ENCODE results near the gene C11orf97.
A peak's percentile ranks its signal among the peaks of the same experiment; 100 is the strongest.

The C11orf97 gene

DNA sequence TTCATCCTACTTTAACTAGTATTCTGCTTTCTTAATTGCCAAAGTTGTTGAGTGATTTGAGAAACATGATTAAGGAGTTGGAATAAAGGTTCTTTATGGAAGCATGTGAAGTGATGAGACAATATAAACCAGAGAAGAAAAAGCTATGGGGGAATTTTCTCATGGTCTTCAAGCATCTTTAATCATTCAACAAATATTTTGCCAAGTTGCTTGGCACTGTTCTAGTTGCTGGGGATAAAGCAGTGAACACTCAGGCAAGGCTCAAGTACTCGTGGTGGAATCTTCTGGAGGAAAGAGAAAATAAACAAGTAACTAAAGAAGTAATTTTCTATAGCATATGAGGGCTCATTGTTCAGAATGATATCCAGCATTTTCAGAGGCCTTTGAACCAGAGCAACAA lies 45.7 kb downstream of the C11orf97 start:
- H3K4me3 ChIP-seq (ENCODE audit: low read depth, low read length) = no peak overlapping the region
- TF ChIP-seq, protein P1, sequence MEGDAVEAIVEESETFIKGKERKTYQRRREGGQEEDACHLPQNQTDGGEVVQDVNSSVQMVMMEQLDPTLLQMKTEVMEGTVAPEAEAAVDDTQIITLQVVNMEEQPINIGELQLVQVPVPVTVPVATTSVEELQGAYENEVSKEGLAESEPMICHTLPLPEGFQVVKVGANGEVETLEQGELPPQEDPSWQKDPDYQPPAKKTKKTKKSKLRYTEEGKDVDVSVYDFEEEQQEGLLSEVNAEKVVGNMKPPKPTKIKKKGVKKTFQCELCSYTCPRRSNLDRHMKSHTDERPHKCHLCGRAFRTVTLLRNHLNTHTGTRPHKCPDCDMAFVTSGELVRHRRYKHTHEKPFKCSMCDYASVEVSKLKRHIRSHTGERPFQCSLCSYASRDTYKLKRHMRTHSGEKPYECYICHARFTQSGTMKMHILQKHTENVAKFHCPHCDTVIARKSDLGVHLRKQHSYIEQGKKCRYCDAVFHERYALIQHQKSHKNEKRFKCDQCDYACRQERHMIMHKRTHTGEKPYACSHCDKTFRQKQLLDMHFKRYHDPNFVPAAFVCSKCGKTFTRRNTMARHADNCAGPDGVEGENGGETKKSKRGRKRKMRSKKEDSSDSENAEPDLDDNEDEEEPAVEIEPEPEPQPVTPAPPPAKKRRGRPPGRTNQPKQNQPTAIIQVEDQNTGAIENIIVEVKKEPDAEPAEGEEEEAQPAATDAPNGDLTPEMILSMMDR (conservative IDR thresholded peaks at IDR 0.05; ENCODE audit: low read depth, low read length) = no peak
- no peak for DNase-seq (ENCODE audit: low read depth)

DNA sequence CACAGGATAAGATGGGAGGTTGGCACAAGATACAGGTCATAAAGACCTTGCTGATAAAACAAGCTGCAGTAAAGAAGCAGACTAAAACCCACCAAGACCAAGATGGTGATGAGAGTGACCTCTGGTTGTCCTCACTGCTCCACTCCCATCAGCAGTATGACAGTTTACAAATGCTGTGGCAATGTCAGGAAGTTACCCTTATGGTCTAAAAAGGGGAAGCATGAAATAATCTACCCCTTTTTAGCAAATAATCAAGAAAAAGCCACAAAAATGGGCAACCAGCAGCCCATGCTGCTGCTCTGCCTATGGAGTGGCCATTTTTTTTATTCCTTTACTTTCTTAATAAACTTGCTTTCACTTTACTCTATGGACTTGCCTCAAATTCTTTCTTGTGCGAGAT lies 46.2 kb downstream of the C11orf97 start:
- no peak for DNase-seq (ENCODE audit: low read depth)
- TF ChIP-seq, protein P1 (conservative IDR thresholded peaks at IDR 0.05; ENCODE audit: low read depth, low read length) = no peak
- no peak overlapping the region for H3K4me3 ChIP-seq (ENCODE audit: low read depth, low read length)

DNA sequence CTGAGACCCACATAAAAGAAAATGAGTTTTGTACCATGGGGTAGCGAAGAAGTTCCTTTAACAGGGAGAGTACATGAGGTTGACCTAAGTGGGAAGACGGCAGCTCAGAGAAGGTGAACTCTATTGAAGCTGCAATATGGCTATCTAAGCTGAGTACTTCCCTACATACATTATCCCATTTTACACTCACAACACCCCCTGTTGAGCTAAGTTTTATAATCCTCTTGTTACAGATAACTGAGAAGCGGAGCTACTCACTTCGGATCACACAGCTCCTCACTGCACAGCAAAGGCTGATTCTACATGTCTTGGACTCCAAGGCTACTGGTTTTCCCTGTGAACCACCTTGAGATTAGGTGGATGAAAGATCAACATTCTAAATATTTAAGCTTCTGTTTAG lies 46.7 kb downstream of the C11orf97 start:
- H3K4me3 ChIP-seq (ENCODE audit: low read depth, low read length) = no peak overlapping the region
- DNase-seq (ENCODE audit: low read depth) = no peak
- TF ChIP-seq, protein P1 (conservative IDR thresholded peaks at IDR 0.05; ENCODE audit: low read depth, low read length) = no peak

DNA sequence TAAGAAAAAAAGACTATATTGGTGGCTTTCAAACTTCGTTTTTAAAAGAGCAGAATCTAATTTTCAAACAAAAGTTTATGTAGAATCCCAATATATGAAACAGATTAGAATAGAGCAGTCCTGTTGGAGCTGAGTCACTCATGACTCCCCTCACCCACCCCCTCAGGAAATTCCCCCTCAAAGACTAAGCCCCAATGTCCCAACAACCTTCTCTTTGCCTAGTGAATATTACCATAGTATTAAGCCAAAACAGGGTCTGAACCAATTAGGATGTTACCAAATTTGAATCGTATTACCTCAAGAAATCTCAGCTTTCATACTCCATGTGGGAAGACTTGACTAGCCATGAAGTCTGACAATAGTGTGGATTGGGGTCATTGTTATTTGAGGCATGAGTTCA lies 47.1 kb downstream of the C11orf97 start:
- no peak for DNase-seq (ENCODE audit: low read depth)
- H3K4me3 ChIP-seq (ENCODE audit: low read depth, low read length) = no peak overlapping the region
- TF ChIP-seq, protein P1 (conservative IDR thresholded peaks at IDR 0.05; ENCODE audit: low read depth, low read length) = no peak

DNA sequence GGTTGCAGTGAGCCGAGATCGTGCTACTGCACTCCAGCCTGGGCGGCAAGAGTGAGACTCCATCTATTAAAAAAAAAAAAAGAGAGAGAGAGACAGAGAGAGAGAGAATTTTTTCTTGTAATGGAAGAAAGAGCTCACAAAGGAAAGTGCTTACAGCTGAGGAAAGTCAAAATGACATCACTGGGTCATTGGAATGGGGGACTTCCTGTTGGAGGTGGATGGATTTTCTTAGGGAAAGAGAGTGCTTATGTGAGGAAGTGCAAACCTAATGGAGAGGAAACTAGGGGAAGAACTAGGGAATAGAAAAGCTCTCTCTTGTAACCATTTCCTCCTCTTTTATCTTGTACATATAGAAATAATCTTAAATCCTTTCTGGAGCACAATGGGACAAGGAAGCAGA lies 48.6 kb downstream of the C11orf97 start:
- no peak overlapping the region for H3K4me3 ChIP-seq (ENCODE audit: low read depth, low read length)
- TF ChIP-seq, protein P1 (conservative IDR thresholded peaks at IDR 0.05; ENCODE audit: low read depth, low read length) = no peak
- DNase-seq (ENCODE audit: low read depth) = no peak

DNA sequence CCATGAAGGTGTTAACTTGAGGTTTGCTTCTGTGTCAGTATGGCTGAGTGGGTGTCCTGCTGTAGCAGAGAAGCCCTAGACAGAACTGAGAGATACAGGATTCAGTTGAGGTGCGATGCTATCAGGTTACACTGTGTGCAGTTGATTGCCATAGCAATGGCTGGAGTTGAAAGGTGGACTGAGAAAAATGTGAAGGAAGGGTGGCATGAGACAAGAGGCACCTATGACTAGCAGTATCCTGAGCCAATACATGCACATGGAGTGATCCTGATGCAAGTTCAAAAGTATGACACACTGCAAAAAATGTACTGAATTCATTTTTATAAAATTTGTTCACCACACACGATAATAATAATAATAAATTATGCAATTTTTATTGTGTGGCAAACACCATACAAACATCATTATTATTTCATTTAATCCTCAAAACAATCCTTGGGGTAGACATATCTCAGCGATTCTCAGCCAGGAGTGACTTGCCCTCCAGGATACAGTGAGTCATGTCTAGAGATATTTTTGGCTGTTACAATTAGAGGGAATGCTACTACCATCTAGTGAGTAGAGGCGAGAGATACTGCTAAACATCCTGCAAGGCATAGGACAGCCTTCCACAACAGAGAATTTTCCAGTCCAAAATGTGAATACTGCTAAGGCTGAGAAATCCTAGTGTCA lies 51.1 kb downstream of the C11orf97 start:
- no peak overlapping the region for H3K4me3 ChIP-seq (ENCODE audit: low read depth, low read length)
- DNase-seq (ENCODE audit: low read depth) = peak; percentile 80
- TF ChIP-seq, protein P1 (conservative IDR thresholded peaks at IDR 0.05; ENCODE audit: low read depth, low read length) = peak; percentile 54

DNA sequence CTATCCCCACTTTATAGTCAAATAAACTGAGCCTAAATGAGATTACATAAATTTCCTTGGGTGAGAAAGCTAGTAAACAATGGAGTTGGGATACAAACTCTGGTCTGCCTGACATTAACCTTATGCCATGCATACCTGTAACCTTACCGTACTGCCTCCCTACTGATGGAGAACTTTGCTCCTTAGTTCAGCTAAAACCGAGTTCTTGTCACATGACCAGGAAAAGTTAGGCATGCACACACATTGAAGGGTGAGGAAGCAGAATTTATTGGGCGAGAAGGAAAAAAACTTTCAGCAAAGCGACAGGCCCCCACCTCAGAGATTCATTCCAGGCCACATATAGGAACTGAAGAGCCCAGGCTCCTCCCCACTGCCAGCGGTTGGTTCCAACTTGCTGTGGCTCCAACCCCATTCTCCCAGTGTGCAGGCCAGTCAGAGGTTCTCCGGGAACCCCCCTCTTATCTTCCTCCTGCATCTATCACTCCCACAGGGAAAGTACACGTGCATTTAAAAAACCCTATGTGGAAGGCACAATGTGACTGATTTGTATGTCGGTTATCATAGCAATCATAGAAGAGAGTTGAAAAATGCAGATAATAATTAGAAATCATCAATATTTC lies 51.7 kb downstream of the C11orf97 start:
- H3K4me3 ChIP-seq (ENCODE audit: low read depth, low read length) = no peak overlapping the region
- TF ChIP-seq, protein P1 (conservative IDR thresholded peaks at IDR 0.05; ENCODE audit: low read depth, low read length) = no peak
- no peak for DNase-seq (ENCODE audit: low read depth)
